Body of pancreas (tissue), 4 donors: ENCODE measurements around the gene RMND1.

Experiments used
- POLR2A ChIP-seq, 3 donors: fragments of 450-650 bp; IDR thresholded peaks; one replicate each; pipeline ENCODE4 v1.6.1; 2016; ENCODE audit warnings: antibody characterized with exemption in 3 of 3, mild to moderate bottlenecking in 2 of 3
- TF ChIP-seq, protein P1 (sequence below), 7 experiments: fragments of 450-650 bp in 4 of 7; fragments of 200-600 bp in 3 of 7; sonication (generic) in 3 of 7; IDR thresholded peaks; one replicate each; pipeline ENCODE4 v1.5.1; 2016 to 2019; ENCODE audit warnings: antibody characterized with exemption in 7 of 7

GRCh38 chr6:151498327-151498726, 46.4 kb upstream of the RMND1 start:
- TF ChIP-seq POLR2A (IDR thresholded peaks at IDR 0.05), result no peak
- TF ChIP-seq, protein P1, sequence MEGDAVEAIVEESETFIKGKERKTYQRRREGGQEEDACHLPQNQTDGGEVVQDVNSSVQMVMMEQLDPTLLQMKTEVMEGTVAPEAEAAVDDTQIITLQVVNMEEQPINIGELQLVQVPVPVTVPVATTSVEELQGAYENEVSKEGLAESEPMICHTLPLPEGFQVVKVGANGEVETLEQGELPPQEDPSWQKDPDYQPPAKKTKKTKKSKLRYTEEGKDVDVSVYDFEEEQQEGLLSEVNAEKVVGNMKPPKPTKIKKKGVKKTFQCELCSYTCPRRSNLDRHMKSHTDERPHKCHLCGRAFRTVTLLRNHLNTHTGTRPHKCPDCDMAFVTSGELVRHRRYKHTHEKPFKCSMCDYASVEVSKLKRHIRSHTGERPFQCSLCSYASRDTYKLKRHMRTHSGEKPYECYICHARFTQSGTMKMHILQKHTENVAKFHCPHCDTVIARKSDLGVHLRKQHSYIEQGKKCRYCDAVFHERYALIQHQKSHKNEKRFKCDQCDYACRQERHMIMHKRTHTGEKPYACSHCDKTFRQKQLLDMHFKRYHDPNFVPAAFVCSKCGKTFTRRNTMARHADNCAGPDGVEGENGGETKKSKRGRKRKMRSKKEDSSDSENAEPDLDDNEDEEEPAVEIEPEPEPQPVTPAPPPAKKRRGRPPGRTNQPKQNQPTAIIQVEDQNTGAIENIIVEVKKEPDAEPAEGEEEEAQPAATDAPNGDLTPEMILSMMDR (IDR thresholded peaks at IDR 0.05), result no peak
